ENCODE measurements around the gene ACTRT2.

DNA sequence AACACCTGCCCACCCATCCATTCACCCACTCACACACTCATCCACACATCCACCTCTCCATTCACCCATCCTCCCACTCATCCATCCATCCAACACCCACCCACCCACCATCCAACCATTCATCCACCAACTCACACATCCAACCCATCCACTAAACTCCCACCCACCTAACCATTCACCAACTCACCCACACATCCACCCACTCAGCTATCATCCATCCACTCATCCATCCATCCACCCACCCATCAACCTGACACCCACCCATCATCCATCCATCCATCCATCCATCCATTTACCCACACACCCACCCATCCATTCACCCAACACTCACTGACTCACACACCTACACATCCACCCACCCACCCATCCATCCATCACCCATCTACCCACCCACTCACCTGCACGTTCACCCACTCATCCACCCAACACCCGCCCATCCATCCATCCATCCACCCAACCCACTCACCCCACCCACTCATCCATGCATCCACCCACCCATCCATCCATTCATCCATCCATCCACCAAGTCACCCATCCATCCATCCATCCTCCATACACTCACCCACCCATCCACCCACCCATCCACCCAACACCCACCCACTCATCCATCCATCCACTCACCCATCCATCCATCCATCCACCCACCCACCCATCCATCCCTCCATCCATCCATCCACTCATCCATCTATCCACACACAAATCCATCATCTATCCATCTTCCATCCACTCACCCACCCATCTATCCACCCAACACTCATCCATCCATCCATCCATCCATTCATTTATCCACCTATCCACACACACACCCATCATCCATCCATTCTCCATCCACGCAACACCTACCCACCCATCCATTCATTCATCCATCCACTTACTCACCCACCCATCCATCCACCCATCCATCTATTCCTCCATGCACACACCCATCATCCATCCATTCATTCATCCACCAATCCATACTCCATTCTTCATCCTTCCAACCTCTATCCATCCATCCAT is 30.3 kb downstream of the ACTRT2 start:
- TF ChIP-seq, protein P1, sequence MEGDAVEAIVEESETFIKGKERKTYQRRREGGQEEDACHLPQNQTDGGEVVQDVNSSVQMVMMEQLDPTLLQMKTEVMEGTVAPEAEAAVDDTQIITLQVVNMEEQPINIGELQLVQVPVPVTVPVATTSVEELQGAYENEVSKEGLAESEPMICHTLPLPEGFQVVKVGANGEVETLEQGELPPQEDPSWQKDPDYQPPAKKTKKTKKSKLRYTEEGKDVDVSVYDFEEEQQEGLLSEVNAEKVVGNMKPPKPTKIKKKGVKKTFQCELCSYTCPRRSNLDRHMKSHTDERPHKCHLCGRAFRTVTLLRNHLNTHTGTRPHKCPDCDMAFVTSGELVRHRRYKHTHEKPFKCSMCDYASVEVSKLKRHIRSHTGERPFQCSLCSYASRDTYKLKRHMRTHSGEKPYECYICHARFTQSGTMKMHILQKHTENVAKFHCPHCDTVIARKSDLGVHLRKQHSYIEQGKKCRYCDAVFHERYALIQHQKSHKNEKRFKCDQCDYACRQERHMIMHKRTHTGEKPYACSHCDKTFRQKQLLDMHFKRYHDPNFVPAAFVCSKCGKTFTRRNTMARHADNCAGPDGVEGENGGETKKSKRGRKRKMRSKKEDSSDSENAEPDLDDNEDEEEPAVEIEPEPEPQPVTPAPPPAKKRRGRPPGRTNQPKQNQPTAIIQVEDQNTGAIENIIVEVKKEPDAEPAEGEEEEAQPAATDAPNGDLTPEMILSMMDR (optimal IDR thresholded peaks at IDR 0.05 in 1 of 3, IDR thresholded peaks at IDR 0.05 in 1 of 3, conservative IDR thresholded peaks at IDR 0.05 in 1 of 3; ENCODE audit: extremely low read depth in 1 of 3, insufficient read depth in 2 of 3, low read length in 3 of 3), result no peak
- no peak for TF ChIP-seq EZH2 (IDR thresholded peaks at IDR 0.05; ENCODE audit: low read length)
